ENCODE measurements around the gene FAM114A1. TPM values are rescaled to one million over a fixed set of nuclear protein-coding genes. Genes with fewer than 3 reads are reported as not detected.
"Not testable (repeated sequence)": the region's sequence is repeated elsewhere in the genome, so short reads cannot be mapped to it uniquely, and the experiment has no call there.

FAM114A1 gene
- total RNA-seq, 1 donor from 2014 or later: 0.86 TPM

DNA sequence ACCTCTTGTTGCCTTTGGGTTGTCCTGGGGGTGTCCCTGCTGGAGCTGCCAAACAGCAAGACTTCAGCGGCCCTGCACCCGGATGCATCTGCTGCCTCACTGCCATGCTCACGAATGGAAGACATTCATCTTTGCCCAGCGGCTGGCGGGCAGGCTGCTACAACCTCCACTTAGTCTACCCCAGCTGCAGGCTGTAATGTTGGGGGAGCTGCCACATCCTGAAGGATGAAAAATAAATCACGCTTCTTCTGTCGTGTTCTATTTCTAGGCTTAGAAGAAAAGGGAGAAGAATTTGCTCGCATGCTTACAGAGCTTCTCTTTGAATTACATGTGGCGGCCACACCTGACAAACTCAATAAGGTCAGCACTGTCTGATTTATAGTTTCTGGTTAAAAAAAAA is 61.4 kb downstream of the FAM114A1 start:
- intact Hi-C loops (cut with micrococcal nuclease): no loop called here

DNA sequence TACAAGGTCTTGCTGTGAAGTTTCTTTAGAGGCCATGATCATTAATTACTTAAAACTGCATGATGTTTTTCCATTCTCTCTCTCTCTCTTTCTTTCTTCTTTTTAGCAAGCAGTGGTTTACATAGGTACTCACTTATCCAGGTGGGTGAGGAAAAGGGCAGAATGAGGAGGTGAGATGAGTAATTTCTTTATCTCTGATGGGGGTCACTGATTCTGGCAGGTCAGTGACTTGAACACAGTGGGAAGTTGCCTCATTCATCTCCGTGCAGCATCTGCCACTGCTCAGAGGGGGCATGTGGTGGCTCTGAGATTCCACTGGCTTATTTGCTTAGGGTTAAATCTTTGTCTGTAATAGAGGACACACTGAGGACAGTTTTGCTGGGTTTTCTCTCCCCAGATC is 62.6 kb downstream of the FAM114A1 start:
- intact Hi-C loops (cut with micrococcal nuclease): no loop called here

DNA sequence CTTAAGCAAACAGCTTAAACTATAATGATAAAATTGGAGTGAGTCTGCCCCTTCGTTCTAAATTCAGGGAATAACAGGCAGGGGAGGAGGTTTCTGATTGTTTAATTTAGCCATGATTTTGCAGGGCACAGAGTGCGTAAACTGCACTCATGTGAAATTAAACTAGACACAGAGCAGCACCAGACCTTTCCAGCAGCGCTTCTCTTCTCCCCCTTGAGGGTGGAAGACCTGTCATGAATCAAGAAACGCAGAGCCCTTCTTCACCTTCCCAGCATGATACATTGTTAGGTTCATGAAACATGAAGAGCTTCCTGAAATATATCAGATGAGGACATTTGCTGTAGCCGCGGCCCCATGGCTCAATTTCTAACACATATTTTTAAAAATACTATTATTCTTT is 63.1 kb downstream of the FAM114A1 start:
- intact Hi-C loops (cut with micrococcal nuclease): no loop called here

DNA sequence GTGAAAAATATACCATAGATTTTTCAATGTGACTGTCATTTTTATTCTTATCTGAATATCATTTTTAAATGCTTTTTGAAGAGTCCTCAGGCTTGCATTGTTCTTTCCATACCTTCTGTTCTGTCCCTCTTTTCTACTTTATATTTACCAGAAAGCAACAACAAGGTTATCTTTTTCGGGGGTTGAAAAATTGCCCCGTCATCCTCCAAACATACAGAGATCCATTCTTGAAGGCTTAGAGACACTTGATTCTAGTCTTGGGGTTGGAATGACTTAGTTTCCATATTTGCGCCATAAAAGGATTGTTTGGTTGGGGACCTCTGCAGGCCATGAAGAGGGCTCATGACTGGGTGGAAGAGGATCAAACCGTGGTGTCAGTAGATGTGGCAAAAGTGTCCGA is 63.5 kb downstream of the FAM114A1 start:
- intact Hi-C loops (cut with micrococcal nuclease): no loop called here

DNA sequence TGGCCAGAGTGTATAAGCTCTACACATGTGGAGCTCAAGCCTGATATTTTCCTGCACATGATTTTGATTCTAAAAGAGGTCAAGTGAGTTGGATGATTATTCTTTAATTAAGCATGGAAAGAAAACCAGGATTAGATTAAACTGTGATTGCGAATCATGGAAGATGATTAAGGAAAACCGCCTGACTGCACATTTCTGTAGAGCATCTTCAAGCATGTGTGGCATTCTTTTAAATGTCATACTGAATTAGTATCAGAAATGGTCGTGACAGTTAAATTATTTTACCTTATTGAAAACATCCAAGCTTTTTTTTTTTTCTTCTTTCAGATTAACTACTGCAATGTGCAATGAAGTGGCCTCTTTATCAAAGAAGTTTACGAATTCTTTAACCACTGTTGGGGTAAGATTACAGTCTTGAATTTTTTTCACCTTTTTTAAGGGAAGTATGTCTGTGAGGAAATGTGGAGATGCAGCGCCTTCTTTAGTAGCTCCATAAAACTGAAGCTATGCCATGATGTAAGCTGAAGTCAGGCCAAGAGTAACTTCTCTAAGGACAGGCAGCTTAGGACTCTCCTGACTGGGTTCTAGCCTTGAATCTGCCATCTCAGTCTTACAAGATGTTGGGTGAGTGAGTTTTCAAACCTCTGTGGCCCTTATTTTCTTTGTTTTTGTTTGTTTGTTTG is 67.9 kb downstream of the FAM114A1 start:
- intact Hi-C loops (cut with micrococcal nuclease): no loop called here

DNA sequence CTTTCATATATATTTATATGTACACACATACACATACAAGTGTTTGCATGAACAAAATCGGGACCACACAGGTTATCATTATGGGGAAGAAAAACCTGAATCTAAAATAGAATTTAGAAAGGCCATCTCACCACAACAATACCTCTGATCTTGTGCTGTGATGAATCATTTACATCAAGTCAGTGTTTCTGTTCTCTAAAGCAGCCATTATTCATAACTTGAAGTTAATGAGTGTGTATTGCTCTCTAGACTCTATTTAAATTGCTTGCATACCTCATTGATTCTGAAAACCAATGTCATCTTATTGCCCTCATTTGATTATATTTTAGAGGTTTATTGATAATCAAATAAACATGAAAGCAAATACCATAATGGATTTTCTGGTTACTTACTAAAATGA is 71.6 kb downstream of the FAM114A1 start:
- intact Hi-C loops (cut with micrococcal nuclease): no loop called here

DNA sequence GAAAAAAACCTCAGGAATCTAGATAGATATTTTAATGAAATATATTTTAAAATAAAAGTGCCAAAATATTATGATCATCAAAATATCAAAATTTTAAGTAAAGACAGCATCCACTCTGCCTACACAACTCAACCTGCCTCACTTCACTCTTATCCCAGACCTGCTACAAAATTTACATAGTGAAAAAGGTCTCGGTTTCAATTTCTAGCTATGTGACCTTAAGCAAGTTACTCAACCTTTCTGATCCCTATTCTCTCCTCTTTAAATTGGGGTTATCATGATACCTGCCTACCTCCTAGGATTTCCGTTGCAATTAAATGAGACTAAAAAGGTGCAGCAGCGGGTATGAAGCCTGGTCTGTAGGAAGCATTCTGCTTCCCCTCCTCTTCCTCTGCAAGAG is 72.9 kb downstream of the FAM114A1 start:
- intact Hi-C loops (cut with micrococcal nuclease): no loop called here

DNA sequence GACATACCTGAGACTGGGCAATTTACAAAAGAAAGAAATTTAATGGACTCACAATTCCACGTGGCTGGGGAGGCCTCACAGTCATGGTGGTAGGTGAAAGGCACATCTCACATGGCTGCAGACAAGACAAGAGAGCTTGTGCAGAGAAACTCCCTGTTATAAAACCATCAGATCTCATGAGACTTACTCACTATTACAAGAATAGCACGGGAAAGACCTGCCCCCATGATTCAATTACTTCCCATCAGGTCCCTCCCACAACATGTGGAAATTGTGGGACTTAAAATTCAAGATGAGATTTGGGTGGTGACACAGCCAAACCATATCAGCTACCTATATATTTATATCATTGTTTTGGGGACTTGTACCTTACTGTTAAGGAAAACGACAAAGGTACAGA is 74.3 kb downstream of the FAM114A1 start:
- intact Hi-C loops (cut with micrococcal nuclease): not testable (repeated sequence)

DNA sequence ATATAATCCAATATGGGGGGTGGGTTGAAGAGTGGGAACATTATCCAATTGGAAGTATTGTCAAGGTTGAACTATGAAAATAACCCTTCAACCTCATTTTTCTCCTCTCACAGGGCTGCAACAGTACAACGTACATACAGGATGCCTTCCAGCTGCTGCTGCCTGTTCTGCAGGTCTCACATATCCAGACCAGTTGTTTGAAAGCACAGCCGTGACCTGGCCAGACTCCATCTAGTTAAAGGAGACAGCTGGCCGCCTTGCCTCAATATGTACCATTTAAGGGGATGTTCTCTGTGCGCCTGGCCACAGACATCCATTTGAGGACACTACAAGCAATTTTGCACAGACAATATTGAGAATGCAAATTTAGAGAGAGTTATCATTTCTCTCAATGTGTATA is 75.7 kb downstream of the FAM114A1 start:
- intact Hi-C loops (cut with micrococcal nuclease): no loop called here

DNA sequence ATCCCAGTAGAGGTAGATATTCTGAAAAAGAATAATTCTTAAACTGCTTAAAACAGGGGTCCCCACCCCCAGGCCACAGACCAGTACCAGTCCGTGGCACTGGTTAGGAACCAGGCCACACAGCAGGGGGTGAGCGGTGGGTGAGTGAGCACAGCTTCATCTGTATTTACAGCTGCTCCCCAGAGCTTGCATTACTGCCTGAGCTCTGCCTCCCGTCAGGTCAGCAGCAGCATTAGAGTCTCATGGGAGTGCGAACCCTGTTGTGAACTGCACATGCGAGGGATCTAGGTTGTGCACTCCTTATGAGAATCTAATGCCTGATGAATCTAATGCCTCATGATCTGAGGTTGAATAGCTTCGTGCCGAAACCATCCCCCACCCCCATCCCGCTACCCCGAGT is 76.8 kb downstream of the FAM114A1 start:
- intact Hi-C loops (cut with micrococcal nuclease): no loop called here

DNA sequence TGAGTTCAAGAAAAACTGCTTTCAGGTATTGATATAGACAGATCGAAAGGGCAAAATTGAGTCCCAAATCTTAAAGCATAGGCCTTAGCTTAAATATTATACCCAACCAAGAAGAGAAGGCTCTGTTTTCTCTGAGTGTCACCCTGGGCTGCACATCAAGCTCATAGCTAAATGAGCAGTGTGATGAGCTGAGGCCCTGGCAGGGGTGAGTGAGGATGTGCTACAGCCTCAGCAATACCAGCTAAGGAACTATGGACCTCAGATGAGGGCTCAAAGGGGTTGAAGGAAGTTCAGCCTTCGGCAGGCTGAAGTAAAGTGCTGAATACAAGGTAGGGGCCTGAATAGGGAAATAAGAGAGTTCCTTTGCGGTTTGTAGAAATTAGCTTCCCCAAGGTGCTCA is 79.3 kb downstream of the FAM114A1 start:
- intact Hi-C loops (cut with micrococcal nuclease): no loop called here

DNA sequence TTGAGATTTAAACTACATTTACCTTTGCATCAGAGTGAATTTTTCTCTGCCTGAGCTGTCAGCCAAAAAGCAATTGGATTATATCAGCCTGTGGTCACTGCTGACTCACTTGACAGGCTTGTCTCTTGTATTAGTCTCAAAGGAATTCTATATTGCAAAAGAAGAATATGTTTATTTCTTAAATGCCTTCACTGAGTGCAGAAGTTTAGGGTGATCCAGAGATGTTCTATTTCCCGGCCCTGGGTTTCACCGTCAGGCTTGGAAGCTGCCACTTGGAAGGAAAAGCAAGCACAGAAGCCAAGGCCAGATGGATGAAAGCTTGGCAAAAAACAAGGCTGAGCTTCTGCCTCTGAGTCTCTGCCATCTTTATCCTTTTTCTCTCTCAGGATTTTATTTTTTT is 80.9 kb downstream of the FAM114A1 start:
- intact Hi-C loops (cut with micrococcal nuclease): loop anchor here (2.0 kb wide), 4 partner anchors 32 to 404 kb away; no protein-coding TSS in a partner anchor

DNA sequence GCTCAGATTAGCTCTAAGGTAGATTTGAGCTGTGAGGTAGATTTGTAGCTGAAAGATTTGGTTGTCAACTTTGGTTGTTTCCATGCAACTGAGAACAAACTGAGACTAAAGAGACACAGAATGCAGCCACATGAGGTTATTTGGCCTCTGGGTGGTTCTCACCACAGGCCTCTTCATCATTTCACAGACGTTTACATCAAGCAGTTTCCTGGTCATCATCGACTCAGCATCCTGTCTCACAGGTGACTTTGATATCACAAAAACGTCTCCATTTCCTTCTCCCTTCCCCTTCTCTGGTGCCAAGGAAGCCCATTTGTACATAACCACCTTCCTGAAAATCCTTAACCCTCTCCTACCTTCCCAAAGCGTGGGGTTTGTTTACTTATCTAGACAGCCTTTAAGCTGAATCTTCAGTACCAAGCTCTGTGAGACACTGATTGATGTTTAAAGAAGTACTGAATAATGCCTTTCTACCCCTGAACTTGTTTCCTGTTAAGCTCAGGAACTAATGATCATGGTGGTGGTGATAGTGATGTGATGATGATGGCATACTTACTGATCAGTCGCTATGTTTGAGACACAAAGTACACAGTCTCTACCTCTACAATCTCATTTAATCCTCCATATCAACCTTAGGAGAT is 81.9 kb downstream of the FAM114A1 start:
- intact Hi-C loops (cut with micrococcal nuclease): loop anchor here (1.0 to 2.0 kb wide), 7 partner anchors 8 to 403 kb away; partner anchors contain the start of gene TMEM156

DNA sequence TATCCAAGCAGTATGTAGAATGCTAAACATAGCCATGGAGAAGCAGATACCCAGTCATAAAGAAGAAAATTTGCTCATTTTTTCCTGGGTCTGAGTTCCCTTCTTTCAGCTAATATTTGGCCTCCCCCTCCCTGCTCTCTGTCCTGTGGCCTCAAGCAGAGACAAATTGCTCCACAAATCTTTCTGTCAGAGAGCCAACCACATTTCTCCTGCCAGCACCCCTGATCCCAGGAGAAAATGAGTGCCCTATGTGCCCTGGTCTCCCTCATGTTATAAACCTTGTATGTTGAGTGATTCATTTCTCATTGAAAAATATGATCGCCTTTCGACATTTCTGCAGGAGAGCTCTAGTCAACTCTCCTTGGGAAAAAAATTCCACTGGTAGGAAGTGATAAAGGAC is 82.6 kb downstream of the FAM114A1 start:
- intact Hi-C loops (cut with micrococcal nuclease): no loop called here

DNA sequence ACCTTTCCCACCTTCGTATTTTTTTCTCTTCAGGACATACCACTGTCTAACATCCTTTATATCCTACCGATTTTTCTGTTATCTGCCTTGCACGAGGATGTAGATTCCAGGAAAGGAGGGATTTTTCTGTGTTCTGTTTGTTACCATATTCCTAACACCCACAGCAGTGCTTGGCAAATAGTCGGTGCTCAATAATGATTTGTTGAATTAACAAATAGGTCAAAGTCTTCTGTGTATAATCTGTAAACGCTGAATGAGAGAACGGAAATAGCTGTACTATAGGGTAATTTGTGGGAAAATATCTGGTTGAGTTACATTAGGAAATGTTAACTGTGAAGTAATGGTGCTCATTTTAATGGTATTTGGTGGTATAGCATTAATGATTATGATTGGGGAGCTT is 83.1 kb downstream of the FAM114A1 start:
- intact Hi-C loops (cut with micrococcal nuclease): no loop called here

DNA sequence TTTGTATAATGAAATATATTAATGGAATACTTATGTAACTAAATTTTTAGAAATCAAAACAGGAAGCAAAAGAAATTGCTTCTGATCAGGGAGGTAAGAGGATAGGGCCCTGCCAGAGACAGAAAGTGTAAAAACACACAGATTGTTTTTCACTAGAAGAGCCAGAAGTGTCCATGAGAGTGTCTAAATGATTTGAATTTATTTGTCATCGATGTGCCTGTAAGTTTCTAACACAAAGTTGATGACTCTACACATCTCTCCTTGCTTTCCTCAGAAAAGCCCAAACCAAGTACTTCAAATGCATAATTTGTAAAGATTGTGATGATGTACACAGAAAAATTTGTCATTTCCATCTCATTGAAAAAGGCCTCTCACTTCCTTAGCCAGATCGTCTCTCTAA is 84.0 kb downstream of the FAM114A1 start:
- intact Hi-C loops (cut with micrococcal nuclease): no loop called here

DNA sequence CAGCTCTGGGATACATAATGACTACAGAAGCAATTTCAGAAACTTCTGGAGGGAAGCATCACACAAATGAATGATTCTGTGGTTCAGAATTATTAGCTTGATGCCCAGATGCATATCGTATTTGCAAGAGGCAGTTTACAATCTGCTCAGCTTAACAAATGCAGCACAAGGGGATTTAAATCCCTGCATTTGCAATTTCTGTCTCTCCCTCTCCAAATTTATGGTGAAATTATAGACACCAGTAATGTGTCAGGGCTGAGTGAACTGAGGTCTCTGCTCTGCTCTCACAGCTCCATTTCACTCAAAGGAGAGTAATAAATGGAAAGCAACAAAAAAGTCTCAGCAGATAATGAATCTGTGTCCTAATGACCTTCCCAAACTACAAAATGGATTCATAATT is 84.4 kb downstream of the FAM114A1 start:
- intact Hi-C loops (cut with micrococcal nuclease): no loop called here

DNA sequence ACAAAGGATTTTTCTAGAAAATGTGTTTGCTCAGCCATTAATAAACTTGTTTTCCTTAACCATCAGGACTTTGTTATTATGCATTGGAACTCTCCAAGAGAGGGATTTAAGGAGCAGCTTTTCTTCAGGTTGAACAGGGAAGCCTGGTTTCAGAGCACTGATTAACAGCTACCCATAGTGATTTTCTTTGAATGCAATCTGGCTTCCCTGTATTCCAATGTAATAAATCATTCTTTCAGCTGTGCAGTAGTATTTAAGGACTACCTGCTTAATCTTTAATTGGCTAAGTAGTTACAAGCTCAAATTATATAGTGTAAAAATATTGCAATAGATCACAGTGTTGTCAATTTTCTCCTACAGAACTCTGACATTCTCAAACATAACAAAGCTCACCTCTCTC is 87.1 kb downstream of the FAM114A1 start:
- intact Hi-C loops (cut with micrococcal nuclease): loop anchor here (5.0 kb wide), 1 partner anchor 822 kb away; no protein-coding TSS in a partner anchor

DNA sequence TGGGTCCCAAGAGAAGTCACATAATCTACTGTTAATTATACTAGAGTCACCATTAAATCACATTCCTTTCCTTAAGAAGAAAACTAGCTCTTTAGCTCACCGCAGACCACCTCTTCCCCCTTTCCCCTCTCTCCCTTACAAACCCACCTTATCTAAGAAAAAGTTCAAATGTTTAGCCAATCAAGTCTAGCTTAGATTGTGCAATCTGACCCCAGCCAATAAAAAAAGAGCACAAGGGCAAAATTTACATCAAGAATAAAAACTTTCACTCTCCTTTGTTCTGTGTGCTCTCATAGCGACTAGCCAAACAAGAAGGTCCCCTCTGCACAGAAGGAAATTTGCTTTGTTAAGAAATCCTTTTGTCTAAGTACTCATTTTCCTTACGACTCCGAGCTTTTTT is 88.4 kb downstream of the FAM114A1 start:
- intact Hi-C loops (cut with micrococcal nuclease): loop anchor here (5.0 kb wide), 1 partner anchor 824 kb away; no protein-coding TSS in a partner anchor

DNA sequence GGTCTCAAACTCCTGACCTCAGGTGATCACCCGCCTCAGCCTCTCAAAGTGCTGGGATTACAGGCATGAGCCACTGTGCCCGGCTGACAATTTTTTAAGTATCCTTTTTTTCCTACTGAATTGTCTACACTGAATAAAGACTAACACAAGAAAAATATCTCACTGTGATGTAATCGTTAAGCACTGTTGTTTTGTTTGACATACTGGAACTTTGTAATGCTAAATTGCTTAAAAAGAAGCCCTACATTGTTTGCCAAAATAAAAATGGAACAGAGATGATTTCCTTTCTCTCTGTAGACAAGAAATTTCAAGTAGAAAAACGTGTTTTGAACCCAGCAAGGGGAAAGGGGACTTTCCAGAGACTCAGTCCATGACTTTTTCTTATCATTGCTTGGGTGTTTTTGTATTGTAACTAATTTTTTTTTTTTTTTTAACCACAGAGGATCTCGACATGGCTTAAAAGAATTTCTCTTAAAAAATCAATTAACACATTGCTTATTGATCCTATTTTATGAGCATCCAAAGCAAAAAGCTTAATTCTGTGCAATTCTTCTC is 89.7 kb downstream of the FAM114A1 start:
- intact Hi-C loops (cut with micrococcal nuclease): loop anchor here (1.0 to 5.0 kb wide), 3 partner anchors 8 to 825 kb away; no protein-coding TSS in a partner anchor

DNA sequence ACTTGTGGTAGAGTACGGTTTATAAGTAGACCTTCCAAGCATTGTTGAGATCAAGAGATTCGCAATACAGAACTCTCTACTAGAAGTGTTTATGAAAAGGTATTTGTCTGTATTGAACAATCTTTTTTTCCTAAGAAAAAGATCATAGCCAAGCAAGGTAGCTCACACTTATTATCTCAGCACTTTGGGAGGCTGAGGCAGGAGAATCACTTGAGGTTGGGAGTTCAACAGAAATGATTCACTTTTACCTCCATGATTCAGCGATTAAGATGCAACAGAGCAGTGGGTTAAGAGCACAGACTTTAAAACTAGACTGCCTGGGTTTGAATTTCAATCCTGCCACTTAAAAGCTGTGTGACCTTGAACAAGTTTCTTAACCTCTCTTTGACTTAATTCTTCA is 90.3 kb downstream of the FAM114A1 start:
- intact Hi-C loops (cut with micrococcal nuclease): loop anchor here (1.0 to 5.0 kb wide), 4 partner anchors 9 to 826 kb away; no protein-coding TSS in a partner anchor

DNA sequence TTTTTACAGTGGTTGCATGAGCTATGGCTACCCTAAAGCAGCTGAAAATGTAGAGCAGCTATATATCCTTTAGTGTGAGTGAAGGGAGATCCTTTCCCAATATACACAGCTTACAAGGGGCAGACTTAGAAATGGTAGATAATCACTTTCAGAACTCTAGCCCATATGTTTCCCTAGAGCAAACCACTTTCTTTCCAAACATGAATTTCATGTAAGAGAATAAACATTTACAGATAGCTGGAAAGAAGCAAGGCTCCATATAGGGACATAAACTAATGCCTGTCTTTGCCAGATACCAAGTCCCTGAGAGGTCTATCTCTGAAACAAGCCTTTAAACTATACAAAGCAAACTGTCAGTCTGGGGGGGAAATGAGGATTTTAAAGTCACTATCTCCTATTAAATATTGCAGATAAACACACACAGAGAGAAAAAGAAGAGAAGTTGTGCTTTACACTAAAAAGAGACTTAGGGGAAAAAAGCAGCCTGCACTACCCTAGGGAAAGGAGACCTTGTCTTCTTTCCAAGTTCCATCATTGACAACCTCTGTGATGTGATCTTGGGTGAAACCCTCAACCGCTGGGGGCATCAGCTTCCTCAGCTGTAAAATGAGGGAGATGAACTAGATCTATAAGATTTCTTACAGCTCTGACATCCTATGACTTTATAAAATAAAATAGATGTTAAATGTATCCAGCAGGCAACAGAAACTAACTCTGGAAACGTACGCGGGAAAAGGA is 91.0 kb downstream of the FAM114A1 start:
- intact Hi-C loops (cut with micrococcal nuclease): loop anchor here (2.0 to 5.0 kb wide), 2 partner anchors 72 to 826 kb away; no protein-coding TSS in a partner anchor
